K562 (cell line): ENCODE data around the gene ARMC8. TPM values are rescaled to one million over a fixed set of nuclear protein-coding genes. Genes with fewer than 3 reads are reported as not detected.

Experiments
- BCOR ChIP-seq: fragments of 450-650 bp; IDR thresholded peaks from 2 replicates; pipeline ENCODE4 v1.6.1; 2016
- ETV1 ChIP-seq: fragments of 450-650 bp; conservative IDR thresholded peaks from 2 replicates; pipeline ENCODE4 v1.6.1; 2016; ENCODE audit warnings: missing genetic modification characterization, control low read depth, low read depth, missing compliant biosample characterization
- EWSR1 ChIP-seq: fragments of 450-650 bp; IDR thresholded peaks from 2 replicates; pipeline ENCODE4 v1.6.1; 2018; ENCODE audit warnings: borderline replicate concordance, mild to moderate bottlenecking, low read depth, moderate library complexity; ENCODE audit not compliant: partially characterized antibody
- MTA1 ChIP-seq: fragments of 450-650 bp; IDR thresholded peaks from 2 replicates; pipeline ENCODE4 v1.6.1; 2017; ENCODE audit warnings: borderline replicate concordance
- PRMT5 ChIP-seq: sonication (generic); formaldehyde crosslinking; IDR thresholded peaks from 2 replicates; pipeline ENCODE4 v1.5.0; 2020; ENCODE audit warnings: missing genetic modification reagents
- SIN3A ChIP-seq, 2 experiments: fragments of 150-350 bp in 1 of 2; IDR thresholded peaks; 2 replicates each; pipeline ENCODE4 v1.6.1; 2011 to 2016; ENCODE audit warnings: borderline replicate concordance in 2 of 2, low read depth in 2 of 2, low read length in 2 of 2, mild to moderate bottlenecking in 2 of 2, moderate library complexity in 2 of 2; ENCODE audit not compliant: control insufficient read depth in 1 of 2
- TCF15 ChIP-seq: fragments of 250-450 bp; sonication (Bioruptor Pico); IDR thresholded peaks from 2 replicates; pipeline ENCODE4 v1.8.0; 2022; ENCODE audit warnings: moderate library complexity, mild to moderate bottlenecking, inconsistent platforms
- ZNF407 ChIP-seq: fragments of 450-650 bp; IDR thresholded peaks from 2 replicates; pipeline ENCODE4 v1.6.1; 2016; ENCODE audit warnings: low read depth
- polyA plus RNA-seq, 8 experiments: library from polyadenylated mRNA; depleted of rRNA in 4 of 8; stranded (reverse) in 5 of 8; unstranded in 3 of 8; fragments of >200 nt; fragmentation: Nextera tagmentation in 2 of 8; fragmentation: Illumina TruSeq in 1 of 8; extraction: Ambion mirVana in 2 of 8; extraction: Trizol in 1 of 8; gene quantifications; 2 replicates each; pipeline versions ENCODE4 v1.2.1 to v1.2.3, GENCODE V29; 2011 to 2014; ENCODE audit warnings: inconsistent platforms in 1 of 8, missing spikeins in 1 of 8
- total RNA-seq, 7 experiments: library from RNA; depleted of rRNA in 6 of 7; stranded (reverse); fragments of >200 nt in 6 of 7; fragmentation: Illumina TruSeq in 2 of 7; extraction: Trizol in 2 of 7; gene quantifications; 2 replicates each; pipeline versions ENCODE4 v1.2.1 to v1.2.3, GENCODE V29; 2011 to 2021; ENCODE audit warnings: low replicate concordance in 1 of 7
- TF ChIP-seq, protein P1 (sequence below): IDR thresholded peaks from 3 replicates; pipeline ENCODE4 v1.6.1; 2011; ENCODE audit warnings: borderline replicate concordance, mild to moderate bottlenecking, moderate library complexity; ENCODE audit not compliant: insufficient read length; ENCODE audit errors: extremely low read depth
- TF ChIP-seq, protein P2 (sequence below): conservative IDR thresholded peaks from 2 replicates; pipeline ENCODE4 v1.6.1; 2011; ENCODE audit warnings: low read depth, mild to moderate bottlenecking, low read length; ENCODE audit not compliant: control insufficient read depth
- TF ChIP-seq, protein P3 (sequence below): sonication (generic); formaldehyde crosslinking; IDR thresholded peaks from 2 replicates; pipeline ENCODE4 v1.8.1; 2022; ENCODE audit warnings: missing genetic modification reagents

The ARMC8 gene
- total and polyA plus RNA-seq, 9 of the 15 experiments (the other 6 are each of a cell fraction or from before 2014, with no cell fraction given), result 22.4 to 76.1 (median 37.3) TPM

- TF ChIP-seq TCF15 (CRISPR knock-in tag) (no peak), ETV1 (tag) (peak; percentile 66), BCOR (no peak), SIN3A (IDR thresholded peaks at IDR 0.05; ENCODE audit: borderline replicate concordance in 2 of 2, control insufficient read depth in 1 of 2, low read depth in 2 of 2, low read length in 2 of 2) (no peak), EWSR1 (no peak), PRMT5 (CRISPR knock-in tag) (no peak), MTA1 (no peak), ZNF407 (no peak)
- TF ChIP-seq, protein P1, sequence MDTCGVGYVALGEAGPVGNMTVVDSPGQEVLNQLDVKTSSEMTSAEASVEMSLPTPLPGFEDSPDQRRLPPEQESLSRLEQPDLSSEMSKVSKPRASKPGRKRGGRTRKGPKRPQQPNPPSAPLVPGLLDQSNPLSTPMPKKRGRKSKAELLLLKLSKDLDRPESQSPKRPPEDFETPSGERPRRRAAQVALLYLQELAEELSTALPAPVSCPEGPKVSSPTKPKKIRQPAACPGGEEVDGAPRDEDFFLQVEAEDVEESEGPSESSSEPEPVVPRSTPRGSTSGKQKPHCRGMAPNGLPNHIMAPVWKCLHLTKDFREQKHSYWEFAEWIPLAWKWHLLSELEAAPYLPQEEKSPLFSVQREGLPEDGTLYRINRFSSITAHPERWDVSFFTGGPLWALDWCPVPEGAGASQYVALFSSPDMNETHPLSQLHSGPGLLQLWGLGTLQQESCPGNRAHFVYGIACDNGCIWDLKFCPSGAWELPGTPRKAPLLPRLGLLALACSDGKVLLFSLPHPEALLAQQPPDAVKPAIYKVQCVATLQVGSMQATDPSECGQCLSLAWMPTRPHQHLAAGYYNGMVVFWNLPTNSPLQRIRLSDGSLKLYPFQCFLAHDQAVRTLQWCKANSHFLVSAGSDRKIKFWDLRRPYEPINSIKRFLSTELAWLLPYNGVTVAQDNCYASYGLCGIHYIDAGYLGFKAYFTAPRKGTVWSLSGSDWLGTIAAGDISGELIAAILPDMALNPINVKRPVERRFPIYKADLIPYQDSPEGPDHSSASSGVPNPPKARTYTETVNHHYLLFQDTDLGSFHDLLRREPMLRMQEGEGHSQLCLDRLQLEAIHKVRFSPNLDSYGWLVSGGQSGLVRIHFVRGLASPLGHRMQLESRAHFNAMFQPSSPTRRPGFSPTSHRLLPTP, result no peak
- TF ChIP-seq, protein P2, sequence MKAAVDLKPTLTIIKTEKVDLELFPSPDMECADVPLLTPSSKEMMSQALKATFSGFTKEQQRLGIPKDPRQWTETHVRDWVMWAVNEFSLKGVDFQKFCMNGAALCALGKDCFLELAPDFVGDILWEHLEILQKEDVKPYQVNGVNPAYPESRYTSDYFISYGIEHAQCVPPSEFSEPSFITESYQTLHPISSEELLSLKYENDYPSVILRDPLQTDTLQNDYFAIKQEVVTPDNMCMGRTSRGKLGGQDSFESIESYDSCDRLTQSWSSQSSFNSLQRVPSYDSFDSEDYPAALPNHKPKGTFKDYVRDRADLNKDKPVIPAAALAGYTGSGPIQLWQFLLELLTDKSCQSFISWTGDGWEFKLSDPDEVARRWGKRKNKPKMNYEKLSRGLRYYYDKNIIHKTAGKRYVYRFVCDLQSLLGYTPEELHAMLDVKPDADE, result no peak
- TF ChIP-seq, protein P3, sequence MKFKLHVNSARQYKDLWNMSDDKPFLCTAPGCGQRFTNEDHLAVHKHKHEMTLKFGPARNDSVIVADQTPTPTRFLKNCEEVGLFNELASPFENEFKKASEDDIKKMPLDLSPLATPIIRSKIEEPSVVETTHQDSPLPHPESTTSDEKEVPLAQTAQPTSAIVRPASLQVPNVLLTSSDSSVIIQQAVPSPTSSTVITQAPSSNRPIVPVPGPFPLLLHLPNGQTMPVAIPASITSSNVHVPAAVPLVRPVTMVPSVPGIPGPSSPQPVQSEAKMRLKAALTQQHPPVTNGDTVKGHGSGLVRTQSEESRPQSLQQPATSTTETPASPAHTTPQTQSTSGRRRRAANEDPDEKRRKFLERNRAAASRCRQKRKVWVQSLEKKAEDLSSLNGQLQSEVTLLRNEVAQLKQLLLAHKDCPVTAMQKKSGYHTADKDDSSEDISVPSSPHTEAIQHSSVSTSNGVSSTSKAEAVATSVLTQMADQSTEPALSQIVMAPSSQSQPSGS (CRISPR knock-in tag), result no peak
Observed at GRCh38 chr3:138199851-138200250, 12.8 kb downstream of the ARMC8 start (continued).
